ENCODE measurements around the gene IPPK.

DNA sequence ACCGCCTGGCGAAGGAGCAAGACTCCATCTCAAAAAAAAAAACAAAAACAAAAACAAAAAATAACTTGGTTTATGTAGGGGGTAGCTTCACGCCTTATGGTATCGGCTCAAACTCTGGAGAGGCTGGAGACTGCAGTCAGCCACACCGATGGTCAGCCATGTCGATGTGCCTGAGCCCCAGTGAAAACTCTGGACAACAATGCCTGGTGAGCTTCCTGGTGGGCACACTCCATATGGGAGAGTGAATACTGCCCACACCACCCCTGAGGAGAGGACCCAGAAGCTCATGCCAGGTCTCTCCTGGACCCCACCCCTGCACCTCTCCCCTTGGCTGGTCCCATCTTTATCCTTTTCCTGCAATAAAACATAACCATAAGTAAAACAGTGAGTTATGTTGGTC lies 19.6 kb downstream of the IPPK start:
- TF ChIP-seq GATA2 (IDR thresholded peaks at IDR 0.05; ENCODE audit: low read depth, low read length) (no peak), GATA3 (IDR thresholded peaks at IDR 0.05; ENCODE audit: low read depth, low read length) (no peak)
